Measurements from ENCODE around the gene CHPF. TPM values are rescaled to one million over a fixed set of nuclear protein-coding genes. Genes with fewer than 3 reads are reported as not detected.

Gene CHPF
- total RNA-seq, 4 donors from 2014 or later, result 19.0 to 122 (median 90.5) TPM

DNA sequence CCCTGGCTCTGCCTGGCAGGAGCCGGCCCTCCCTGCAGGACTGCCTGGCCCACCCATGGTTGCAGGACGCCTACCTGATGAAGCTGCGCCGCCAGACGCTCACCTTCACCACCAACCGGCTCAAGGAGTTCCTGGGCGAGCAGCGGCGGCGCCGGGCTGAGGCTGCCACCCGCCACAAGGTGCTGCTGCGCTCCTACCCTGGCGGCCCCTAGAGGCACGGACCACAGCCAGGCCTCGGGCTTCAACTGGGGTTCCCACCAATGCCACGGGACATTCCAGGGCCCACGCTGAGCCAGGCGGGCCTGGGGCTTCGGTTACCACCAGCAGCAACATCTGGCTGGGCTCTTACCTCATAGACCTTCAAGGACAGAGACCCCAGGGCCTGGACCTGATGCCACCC, 51.0 kb downstream of the CHPF start:
- Histone ChIP-seq H3K27ac (no peak overlapping the region), H3K4me1 (peaks cover 0 to 13% (median 5%) of the 10 kb centered on the region in 4 donors), H3K27me3 (peaks cover 0 to 5% of the 10 kb centered on the region in 2 donors), H3K4me3 (no peak overlapping the region), H3K36me3 (no peaks in the 10 kb centered on the region), H3K9me3 (no peaks in the 10 kb centered on the region)
- DNase-seq, result no peak
- TF ChIP-seq POLR2A (IDR thresholded peaks at IDR 0.05), result no peak
- TF ChIP-seq, protein P1, sequence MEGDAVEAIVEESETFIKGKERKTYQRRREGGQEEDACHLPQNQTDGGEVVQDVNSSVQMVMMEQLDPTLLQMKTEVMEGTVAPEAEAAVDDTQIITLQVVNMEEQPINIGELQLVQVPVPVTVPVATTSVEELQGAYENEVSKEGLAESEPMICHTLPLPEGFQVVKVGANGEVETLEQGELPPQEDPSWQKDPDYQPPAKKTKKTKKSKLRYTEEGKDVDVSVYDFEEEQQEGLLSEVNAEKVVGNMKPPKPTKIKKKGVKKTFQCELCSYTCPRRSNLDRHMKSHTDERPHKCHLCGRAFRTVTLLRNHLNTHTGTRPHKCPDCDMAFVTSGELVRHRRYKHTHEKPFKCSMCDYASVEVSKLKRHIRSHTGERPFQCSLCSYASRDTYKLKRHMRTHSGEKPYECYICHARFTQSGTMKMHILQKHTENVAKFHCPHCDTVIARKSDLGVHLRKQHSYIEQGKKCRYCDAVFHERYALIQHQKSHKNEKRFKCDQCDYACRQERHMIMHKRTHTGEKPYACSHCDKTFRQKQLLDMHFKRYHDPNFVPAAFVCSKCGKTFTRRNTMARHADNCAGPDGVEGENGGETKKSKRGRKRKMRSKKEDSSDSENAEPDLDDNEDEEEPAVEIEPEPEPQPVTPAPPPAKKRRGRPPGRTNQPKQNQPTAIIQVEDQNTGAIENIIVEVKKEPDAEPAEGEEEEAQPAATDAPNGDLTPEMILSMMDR (IDR thresholded peaks at IDR 0.05), result no peak

DNA sequence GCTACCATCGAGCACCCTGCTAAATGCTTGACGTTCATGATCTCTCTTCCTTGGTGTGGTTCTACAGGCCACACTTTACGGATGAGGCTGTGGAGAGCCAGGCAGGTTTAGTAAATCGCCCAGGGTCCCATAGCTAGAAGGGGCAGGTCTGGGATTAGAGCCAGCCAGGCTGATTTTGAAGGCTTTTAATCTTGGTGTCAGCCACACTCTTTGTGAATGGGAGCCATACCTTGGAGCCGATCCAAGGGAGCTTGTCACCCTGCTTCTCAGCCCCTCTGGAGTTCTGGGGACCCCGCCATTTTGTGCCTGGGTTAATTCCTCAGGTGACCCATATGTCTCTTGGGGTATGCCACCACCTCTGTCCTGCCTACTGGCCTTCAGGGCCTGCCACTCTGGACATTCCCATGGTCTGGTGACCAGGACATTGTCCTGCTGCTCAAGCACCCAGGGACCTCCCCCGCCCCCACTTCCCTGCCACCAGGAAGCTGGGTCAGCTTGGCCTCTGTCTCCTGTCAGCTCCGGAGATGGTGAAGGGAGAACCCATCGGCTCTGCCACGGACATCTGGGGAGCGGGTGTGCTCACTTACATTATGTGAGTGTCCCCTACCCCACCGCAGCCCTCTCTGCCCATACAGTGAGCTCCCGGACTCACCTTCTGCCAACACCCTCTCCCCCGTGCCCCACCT, 52.2 kb downstream of the CHPF start:
- Histone ChIP-seq H3K27ac (no peak overlapping the region), H3K27me3 (no peaks in the 10 kb centered on the region), H3K36me3 (no peaks in the 10 kb centered on the region), H3K9me3 (no peaks in the 10 kb centered on the region), H3K4me1 (peaks cover 0 to 2% (median 0%) of the 10 kb centered on the region in 4 donors), H3K4me3 (no peak overlapping the region)
- no peak for DNase-seq
- no peak for TF ChIP-seq POLR2A (IDR thresholded peaks at IDR 0.05)
- TF ChIP-seq, protein P1 (IDR thresholded peaks at IDR 0.05), result no peak

DNA sequence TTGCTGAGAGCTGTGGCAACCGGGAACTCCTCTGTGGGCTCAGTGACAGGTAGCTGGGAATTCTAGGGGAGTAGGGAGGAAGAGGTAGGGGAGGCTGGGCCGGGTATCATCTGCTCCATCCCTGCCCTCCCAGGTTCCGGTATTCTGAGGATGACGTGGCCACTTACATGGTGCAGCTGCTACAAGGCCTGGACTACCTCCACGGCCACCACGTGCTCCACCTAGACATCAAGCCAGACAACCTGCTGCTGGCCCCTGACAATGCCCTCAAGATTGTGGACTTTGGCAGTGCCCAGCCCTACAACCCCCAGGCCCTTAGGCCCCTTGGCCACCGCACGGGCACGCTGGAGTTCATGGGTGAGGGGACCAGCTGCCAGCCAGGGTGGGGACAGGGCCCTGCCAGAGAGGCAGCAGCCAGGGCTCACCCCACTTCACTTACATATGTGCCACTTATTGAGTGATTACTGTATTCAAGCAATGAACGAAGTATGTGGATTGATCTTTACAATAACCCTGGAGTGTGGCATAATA, 52.9 kb downstream of the CHPF start:
- H3K36me3 ChIP-seq, result no peaks in the 10 kb centered on the region
- H3K4me1 ChIP-seq, result no peaks in the 10 kb centered on the region
- no peak for DNase-seq
- no peak for TF ChIP-seq POLR2A (IDR thresholded peaks at IDR 0.05)
- TF ChIP-seq, protein P1 (IDR thresholded peaks at IDR 0.05), result no peak
- H3K9me3 ChIP-seq, result no peaks in the 10 kb centered on the region
- H3K27ac ChIP-seq, result no peak overlapping the region
- H3K27me3 ChIP-seq, result no peaks in the 10 kb centered on the region
- H3K4me3 ChIP-seq, result no peak overlapping the region

DNA sequence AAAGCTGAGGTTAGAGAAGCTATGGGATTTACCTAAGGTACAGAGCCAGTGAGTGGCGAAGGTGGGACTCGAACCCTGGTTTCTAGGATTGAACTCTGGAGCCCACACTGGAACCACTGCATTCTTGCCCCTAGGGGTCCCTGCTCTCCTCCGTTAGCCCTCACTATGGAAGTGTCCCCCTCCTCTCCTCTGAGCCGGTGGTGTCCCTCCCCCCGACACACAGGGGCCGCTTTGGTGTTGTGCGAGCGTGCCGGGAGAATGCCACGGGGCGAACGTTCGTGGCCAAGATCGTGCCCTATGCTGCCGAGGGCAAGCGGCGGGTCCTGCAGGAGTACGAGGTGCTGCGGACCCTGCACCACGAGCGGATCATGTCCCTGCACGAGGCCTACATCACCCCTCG, 53.4 kb downstream of the CHPF start:
- no peak for TF ChIP-seq POLR2A (IDR thresholded peaks at IDR 0.05)
- TF ChIP-seq, protein P1 (IDR thresholded peaks at IDR 0.05), result no peak
- Histone ChIP-seq H3K4me3 (no peak overlapping the region), H3K27ac (no peak overlapping the region), H3K27me3 (peaks cover 0 to 4% of the 10 kb centered on the region in 2 donors), H3K36me3 (no peaks in the 10 kb centered on the region), H3K9me3 (no peaks in the 10 kb centered on the region), H3K4me1 (no peaks in the 10 kb centered on the region)
- no peak for DNase-seq

DNA sequence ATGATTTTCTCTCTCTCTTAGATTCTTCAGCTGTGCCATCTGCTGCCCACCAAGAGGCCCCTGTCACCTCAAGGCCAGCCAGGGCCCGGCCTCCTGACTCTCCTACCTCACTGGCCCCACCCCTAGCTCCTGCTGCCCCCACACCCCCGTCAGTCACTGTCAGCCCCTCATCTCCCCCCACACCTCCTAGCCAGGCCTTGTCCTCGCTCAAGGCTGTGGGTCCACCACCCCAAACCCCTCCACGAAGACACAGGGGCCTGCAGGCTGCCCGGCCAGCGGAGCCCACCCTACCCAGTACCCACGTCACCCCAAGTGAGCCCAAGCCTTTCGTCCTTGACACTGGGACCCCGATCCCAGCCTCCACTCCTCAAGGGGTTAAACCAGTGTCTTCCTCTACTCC, 54.3 kb downstream of the CHPF start:
- Histone ChIP-seq H3K27ac (no peak overlapping the region), H3K9me3 (no peaks in the 10 kb centered on the region), H3K36me3 (no peaks in the 10 kb centered on the region), H3K4me1 (peaks cover 0 to 7% (median 6%) of the 10 kb centered on the region in 4 donors), H3K27me3 (peaks cover 0 to 12% of the 10 kb centered on the region in 2 donors), H3K4me3 (no peak overlapping the region)
- no peak for DNase-seq
- TF ChIP-seq, protein P1 (IDR thresholded peaks at IDR 0.05), result no peak
- TF ChIP-seq POLR2A (IDR thresholded peaks at IDR 0.05), result no peak

Small RNA genes lying within 50 kb of the gene (small RNA-seq; reads per million reads assigned to genes)
- gene MIR3132, result 0 reads per million in 2 donors
- gene RN7SKP213, result 0 to 0.06 reads per million in 2 donors

Other genes starting within 250 kb of the CHPF start
- gene PTPRN, start 234.4 kb downstream of the CHPF start, total RNA-seq, result 1 to 10 TPM in 2 of 4 donors, under 1 TPM in 1, not detected in 1; 0.88 to 4.9 (median 2.3) TPM
- not detected for gene RESP18, start 211.1 kb downstream of the CHPF start, total RNA-seq
- gene DNPEP, start 155.9 kb downstream of the CHPF start, total RNA-seq, result 100 to 1,000 TPM in 3 of 4 donors, 10 to 100 TPM in 1; 90.8 to 180 (median 177) TPM
- 100 to 1,000 TPM in 2 of 4 donors, 10 to 100 TPM in 2; 82.0 to 574 (median 112) TPM for gene DES, start 125.4 kb downstream of the CHPF start, total RNA-seq
- 10 to 100 TPM in 2 of 4 donors, 1 to 10 TPM in 2; 3.2 to 49.5 (median 10.2) TPM for gene SPEG, start 109.0 kb downstream of the CHPF start, total RNA-seq
- 10 to 100 TPM; 35.0 to 69.6 (median 38.9) TPM for gene GMPPA, start 44.9 kb downstream of the CHPF start, total RNA-seq
- gene ASIC4, start 29.3 kb downstream of the CHPF start, total RNA-seq, result under 1 TPM in 1 of 4 donors, not detected in 3; 0.27 TPM
- 10 to 100 TPM in 3 of 4 donors, 1 to 10 TPM in 1; 6.6 to 25.5 (median 13.9) TPM for gene TMEM198, start 219 bp upstream of the CHPF start, total RNA-seq
- gene OBSL1, start 27.7 kb upstream of the CHPF start, total RNA-seq, result 10 to 100 TPM in 3 of 4 donors, 1 to 10 TPM in 1; 7.5 to 43.7 (median 21.2) TPM
- not detected for gene INHA, start 28.5 kb upstream of the CHPF start, total RNA-seq
- gene STK11IP, start 54.0 kb upstream of the CHPF start, total RNA-seq, result 10 to 100 TPM; 19.4 to 62.6 (median 51.5) TPM
- 1 to 10 TPM in 1 of 4 donors, under 1 TPM in 1, not detected in 2; 0.57 to 8.1 TPM for gene SLC4A3, start 83.8 kb upstream of the CHPF start, total RNA-seq

All from Peyer's patch (tissue), 4 donors.